GM12891 (cell line): ENCODE data around the gene BLTP3B.
A peak's percentile ranks its signal among the peaks of the same experiment; 100 is the strongest.

Experiments used
- DNase-seq: peaks from one replicate; pipeline ENCODE4 v3.0.0; 2011; ENCODE audit warnings: low spot score; ENCODE audit not compliant: insufficient read length
- FAIRE-seq: peaks from 2 replicates; lab custom pipeline; 2011; peaks lifted over from hg19 to GRCh38; lab: Jason Lieb, UNC
- PAX5 ChIP-seq: IDR thresholded peaks from 2 replicates; pipeline ENCODE4 v1.6.1; 2011; ENCODE audit warnings: low read length, moderate library complexity, mild to moderate bottlenecking; ENCODE audit not compliant: insufficient read depth, severe bottlenecking
- POLR2A ChIP-seq: IDR thresholded peaks from 2 replicates; pipeline ENCODE4 v1.6.1; 2011; ENCODE audit warnings: low read depth, low read length, control low read depth
- POLR2AphosphoS5 ChIP-seq: IDR thresholded peaks from 2 replicates; pipeline ENCODE4 v1.6.1; 2011; ENCODE audit warnings: low read depth, low read length, control low read depth
- POU2F2 ChIP-seq: IDR thresholded peaks from 2 replicates; pipeline ENCODE4 v1.6.1; 2011; ENCODE audit warnings: low read depth, mild to moderate bottlenecking, control low read depth, low read length, moderate library complexity
- SPI1 ChIP-seq: IDR thresholded peaks from 2 replicates; pipeline ENCODE4 v1.6.1; 2011; ENCODE audit warnings: low read depth, low read length, control low read depth
- TAF1 ChIP-seq: IDR thresholded peaks from 2 replicates; pipeline ENCODE4 v1.6.1; 2011; ENCODE audit warnings: low read depth, low read length, control low read depth

BLTP3B gene

DNA sequence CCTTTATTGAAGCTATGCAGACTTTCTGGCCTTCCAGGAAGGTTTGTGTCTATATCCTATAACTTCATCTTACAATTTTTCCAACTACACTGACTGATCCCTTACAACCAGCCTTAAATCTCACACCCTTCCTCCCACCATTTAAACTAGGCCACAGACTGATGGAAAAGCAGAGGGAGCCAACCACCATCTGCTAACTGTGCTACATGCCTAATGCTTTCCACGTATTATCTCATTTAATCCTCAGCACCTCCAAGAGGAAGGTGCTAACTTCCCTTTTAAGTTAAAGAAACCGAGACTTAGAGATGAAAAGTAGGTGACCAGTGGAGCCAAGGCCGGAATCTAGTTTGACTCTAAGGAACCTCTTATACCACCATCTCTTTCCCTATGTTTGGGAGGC is 22.7 kb upstream of the BLTP3B start:
- TF ChIP-seq SPI1 (no peak), POU2F2 (no peak), TAF1 (no peak), POLR2A (no peak), POLR2AphosphoS5 (no peak), PAX5 (no peak)

DNA sequence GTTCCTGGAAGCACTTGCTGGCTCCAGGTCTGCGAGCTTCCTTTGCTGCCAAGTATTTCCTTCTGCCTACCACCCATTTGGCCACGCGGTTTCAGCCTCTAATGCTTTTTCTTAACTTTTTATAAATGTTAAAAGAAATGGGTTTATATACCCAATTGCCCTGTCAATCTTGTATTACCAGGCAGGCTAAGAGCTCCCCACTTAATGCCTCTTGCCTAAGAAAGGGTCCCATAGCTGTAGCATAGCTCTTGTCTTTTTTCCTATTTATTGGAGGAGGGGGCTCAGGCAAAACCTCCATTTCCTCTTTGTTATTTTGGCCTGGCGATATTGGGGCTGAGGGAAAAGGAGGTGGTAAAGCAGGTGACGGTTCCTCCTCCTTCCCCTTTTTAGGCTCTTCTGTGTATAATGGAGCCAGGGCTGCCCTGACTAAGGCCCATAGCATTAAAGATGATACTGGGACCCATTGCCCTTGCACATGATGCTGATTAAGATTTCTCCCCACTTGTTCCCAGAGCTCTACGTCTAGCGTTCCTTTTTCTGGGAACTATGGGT is 21.6 kb upstream of the BLTP3B start:
- DNase-seq, result no peak
- no peak for FAIRE-seq
- TF ChIP-seq POU2F2 (no peak), PAX5 (no peak), POLR2A (no peak), SPI1 (no peak), POLR2AphosphoS5 (no peak), TAF1 (no peak)

More for the DNA sequence above, 22.7 kb upstream of the BLTP3B start:
- DNase-seq (no peak), FAIRE-seq (no peak)

GRCh38 chr12:100163416-100164152 is 20.9 kb upstream of the BLTP3B start:
- peak; percentile 97 for FAIRE-seq
- TF ChIP-seq POLR2AphosphoS5, result no peak
- TF ChIP-seq SPI1, result no peak
- no peak for TF ChIP-seq POU2F2
- no peak for TF ChIP-seq TAF1
- TF ChIP-seq POLR2A, result no peak
- TF ChIP-seq PAX5, result no peak
- peak; percentile 78 for DNase-seq

- FAIRE-seq, result no peak
Measured at GRCh38 chr12:100159391-100160104, 16.9 kb upstream of the BLTP3B start.

DNA sequence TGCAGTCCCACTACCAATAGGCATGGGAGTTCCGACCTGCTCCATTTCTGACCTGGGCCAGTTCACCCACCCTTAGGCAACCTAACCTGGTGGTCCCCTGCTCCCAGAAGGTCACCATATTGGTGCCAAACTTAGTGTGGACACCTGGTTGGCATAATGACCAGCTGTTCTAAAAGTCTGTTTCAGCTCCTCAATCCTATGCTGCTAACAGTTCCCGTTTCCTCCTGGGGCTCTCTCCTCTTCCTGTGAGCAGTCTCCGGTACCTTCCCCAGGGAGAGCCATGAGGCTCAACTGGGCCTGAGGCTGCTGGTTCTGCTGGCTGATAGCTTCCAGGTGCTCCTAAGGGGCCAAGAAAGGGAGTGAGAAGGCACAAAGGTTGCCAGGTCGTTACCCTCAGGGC is 15.9 kb upstream of the BLTP3B start:
- DNase-seq, result no peak
- TF ChIP-seq POU2F2 (no peak), POLR2A (no peak), SPI1 (no peak), POLR2AphosphoS5 (no peak), TAF1 (no peak), PAX5 (no peak)
- no peak for FAIRE-seq

More at GRCh38 chr12:100159391-100160104, 16.9 kb upstream of the BLTP3B start:
- DNase-seq, result no peak
- TF ChIP-seq SPI1, result no peak
- no peak for TF ChIP-seq PAX5
- no peak for TF ChIP-seq POLR2AphosphoS5
- TF ChIP-seq TAF1, result no peak
- no peak for TF ChIP-seq POU2F2
- TF ChIP-seq POLR2A, result no peak

GRCh38 chr12:100157427-100157821 is 14.8 kb upstream of the BLTP3B start:
- no peak for DNase-seq
- no peak for FAIRE-seq
- no peak for TF ChIP-seq POU2F2
- TF ChIP-seq PAX5, result no peak
- no peak for TF ChIP-seq SPI1
- TF ChIP-seq POLR2AphosphoS5, result no peak
- no peak for TF ChIP-seq POLR2A
- TF ChIP-seq TAF1, result no peak

GRCh38 chr12:100156731-100157426 is 14.2 kb upstream of the BLTP3B start:
- FAIRE-seq, result no peak
- DNase-seq, result no peak
- TF ChIP-seq POLR2A (no peak), POU2F2 (no peak), SPI1 (no peak), PAX5 (no peak)

GRCh38 chr12:100154474-100155247 is 12.0 kb upstream of the BLTP3B start:
- DNase-seq (peak; percentile 59), FAIRE-seq (peak; percentile 85)
- no peak for TF ChIP-seq POLR2AphosphoS5
- TF ChIP-seq POU2F2, result no peak
- TF ChIP-seq POLR2A, result no peak
- TF ChIP-seq PAX5, result no peak
- no peak for TF ChIP-seq TAF1
- TF ChIP-seq SPI1, result no peak

- TF ChIP-seq POU2F2 (no peak), POLR2AphosphoS5 (no peak), POLR2A (no peak), SPI1 (no peak), PAX5 (no peak), TAF1 (no peak)
- no peak for DNase-seq
- FAIRE-seq, result no peak
Measured at GRCh38 chr12:100153131-100153530, 10.5 kb upstream of the BLTP3B start.

GRCh38 chr12:100151769-100152168 is 9.1 kb upstream of the BLTP3B start:
- DNase-seq (no peak), FAIRE-seq (no peak)
- TF ChIP-seq PAX5 (no peak), POU2F2 (no peak), POLR2A (no peak), POLR2AphosphoS5 (no peak), SPI1 (no peak), TAF1 (no peak)
